GM18870 (cell line): ENCODE data around the gene FGFR2.
"Not testable (repeated sequence)": the region's sequence is repeated elsewhere in the genome, so short reads cannot be mapped to it uniquely, and the experiment has no call there.

ENCODE experiments used
- ATAC-seq: cut with Tn5 transposase; IDR thresholded peaks from one replicate; pipeline ENCODE4 v1.9.1; 2021; ENCODE audit warnings: moderate library complexity; ENCODE audit not compliant: unreplicated experiment

The FGFR2 gene

GRCh38 chr10:121526135-121526790 lies 72.0 kb downstream of the FGFR2 start:
- no peak for ATAC-seq

GRCh38 chr10:121525251-121526134 lies 72.8 kb downstream of the FGFR2 start:
- no peak for ATAC-seq

GRCh38 chr10:121524157-121524817 lies 74.0 kb downstream of the FGFR2 start:
- ATAC-seq = no peak

GRCh38 chr10:121522831-121523230 lies 75.4 kb downstream of the FGFR2 start:
- ATAC-seq = no peak

DNA sequence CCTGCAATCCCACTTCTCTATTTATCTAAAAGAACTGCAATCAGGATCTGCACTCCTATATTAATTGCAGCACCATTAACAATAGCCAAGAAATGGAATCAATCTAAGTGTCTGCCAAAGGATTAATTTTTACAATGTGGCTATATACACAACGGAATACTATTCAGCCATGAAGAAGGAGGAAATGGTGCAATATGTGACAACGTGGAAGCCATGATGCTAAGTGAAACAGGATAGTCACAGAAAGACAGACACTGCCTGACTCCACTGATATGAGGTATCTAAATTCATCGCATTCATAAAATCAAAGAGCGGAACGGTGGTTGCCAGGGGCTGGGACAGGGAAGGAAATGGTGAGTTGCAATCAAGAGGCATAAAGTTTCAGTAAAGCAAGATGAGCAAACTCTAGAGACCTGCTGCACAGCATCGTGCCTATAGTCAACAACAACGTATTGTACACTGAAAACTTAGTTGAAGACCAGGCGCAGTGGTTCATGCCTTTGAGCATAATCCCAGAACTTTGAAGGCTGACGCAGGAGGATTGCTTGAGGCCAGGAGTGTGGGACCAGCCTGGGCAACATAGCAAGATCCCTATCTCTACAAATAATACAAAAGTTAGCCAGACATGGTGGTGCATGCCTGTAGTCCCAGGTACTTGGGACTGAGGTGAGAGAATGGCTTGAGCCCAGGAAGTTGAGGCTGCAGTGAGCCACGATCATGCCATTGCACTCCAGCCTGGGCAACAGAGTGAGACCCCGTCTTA lies 76.3 kb downstream of the FGFR2 start:
- no peak for ATAC-seq

GRCh38 chr10:121520526-121520925 lies 77.7 kb downstream of the FGFR2 start:
- ATAC-seq = not testable (repeated sequence)

- ATAC-seq = no peak
These were observed 78.2 kb downstream of the FGFR2 start for GRCh38 chr10:121519901-121520493.

DNA sequence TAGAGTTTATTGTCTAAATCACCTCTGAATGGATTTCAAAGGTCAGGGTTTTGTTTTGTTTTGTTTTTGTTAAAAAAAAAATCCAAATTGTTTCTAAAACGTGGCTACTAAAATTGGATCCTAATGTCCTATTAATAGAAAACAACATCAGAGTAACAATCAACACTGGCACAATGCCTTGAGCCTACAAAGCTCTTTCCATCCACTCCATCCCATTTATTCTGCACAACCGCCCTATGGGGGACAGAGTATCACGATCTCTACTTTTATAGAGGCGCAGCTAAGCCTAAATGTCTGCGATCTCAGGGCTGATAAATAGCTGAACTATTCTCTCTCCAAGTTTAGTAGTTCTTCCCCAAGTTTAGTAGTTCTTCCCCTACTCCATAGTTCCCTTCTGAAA lies 78.8 kb downstream of the FGFR2 start:
- ATAC-seq = no peak

- ATAC-seq = no peak
These were observed 79.9 kb downstream of the FGFR2 start for GRCh38 chr10:121518333-121518732.

GRCh38 chr10:121516093-121516865 lies 82.0 kb downstream of the FGFR2 start:
- ATAC-seq = peak; percentile 94

DNA sequence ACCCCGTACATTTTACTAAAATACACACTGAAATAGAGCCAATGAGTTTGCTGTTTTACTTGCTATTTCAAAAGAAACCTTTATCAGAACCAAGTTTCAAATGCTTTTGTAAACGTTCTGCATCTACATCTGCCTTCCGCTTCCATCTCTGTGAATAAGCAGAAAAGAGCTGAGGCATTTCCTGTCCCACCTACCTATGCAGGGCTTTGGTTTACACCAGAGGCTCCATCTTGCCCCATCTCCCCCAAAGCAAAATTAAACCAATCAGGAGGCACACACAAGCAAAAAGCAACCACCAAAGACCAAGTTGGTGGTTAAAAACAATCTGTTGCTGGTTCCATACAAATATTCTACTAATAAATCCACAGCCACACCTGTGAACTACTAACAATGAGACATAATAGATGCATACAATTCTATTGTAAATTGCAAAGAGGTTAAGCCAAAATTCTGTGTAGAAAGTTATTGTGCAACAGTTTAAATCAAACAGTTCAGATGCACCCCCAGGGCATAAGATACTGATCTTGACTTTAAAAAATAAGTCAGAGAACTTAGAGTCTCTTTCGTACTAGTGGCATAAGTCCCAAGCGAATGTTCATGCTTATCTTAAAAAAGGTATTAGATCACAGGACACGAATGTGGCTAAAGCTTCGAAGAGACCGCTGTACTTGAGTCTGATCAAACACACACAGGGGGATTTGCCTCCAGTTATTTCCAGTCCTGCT lies 83.9 kb downstream of the FGFR2 start:
- ATAC-seq = no peak

- ATAC-seq = no peak
These were observed 86.3 kb downstream of the FGFR2 start for GRCh38 chr10:121511943-121512342.

GRCh38 chr10:121511460-121511859 lies 86.8 kb downstream of the FGFR2 start:
- ATAC-seq = no peak

GRCh38 chr10:121510201-121510771 lies 88.0 kb downstream of the FGFR2 start:
- no peak for ATAC-seq

DNA sequence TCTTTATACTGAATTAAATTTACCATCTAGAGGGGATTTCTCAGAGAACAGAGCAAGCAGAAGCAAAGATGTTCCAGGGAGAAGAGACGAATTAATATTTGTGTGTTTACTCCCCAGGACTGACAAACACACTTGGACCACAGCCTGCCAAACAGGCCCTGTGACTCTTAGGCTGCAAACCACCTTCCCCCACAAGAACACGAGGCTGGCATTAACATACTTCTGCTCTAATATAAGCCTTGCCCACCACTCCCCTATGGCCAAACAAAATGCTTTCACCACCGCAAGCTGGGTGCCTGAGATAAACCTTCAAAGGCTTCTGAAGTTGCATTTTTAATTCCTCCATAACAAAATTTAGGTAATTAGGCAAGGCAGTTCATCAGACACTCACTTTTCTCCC lies 88.4 kb downstream of the FGFR2 start:
- ATAC-seq = no peak

- no peak for ATAC-seq
These were observed 89.1 kb downstream of the FGFR2 start for GRCh38 chr10:121509112-121509511.

GRCh38 chr10:121503587-121504051 lies 94.6 kb downstream of the FGFR2 start:
- ATAC-seq = no peak

- no peak for ATAC-seq
These were observed 96.4 kb downstream of the FGFR2 start for GRCh38 chr10:121501796-121502195.
